Stimulated activated CD4-positive, alpha-beta T cell treated with anti-CD3 and anti-CD28 coated beads, Interleukin-1b, Interleukin-23, amount 100 ng/mL, for 48 hours (primary cell): ENCODE results near the gene CLCN3.
A peak's percentile ranks its signal among the peaks of the same experiment; 100 is the strongest.
"Not testable (repeated sequence)": the region's sequence is repeated elsewhere in the genome, so short reads cannot be mapped to it uniquely, and the experiment has no call there.

Experiments used
- DNase-seq: peaks from one replicate; pipeline ENCODE4 v3.0.0-alpha.2; 2020

Gene CLCN3

DNA sequence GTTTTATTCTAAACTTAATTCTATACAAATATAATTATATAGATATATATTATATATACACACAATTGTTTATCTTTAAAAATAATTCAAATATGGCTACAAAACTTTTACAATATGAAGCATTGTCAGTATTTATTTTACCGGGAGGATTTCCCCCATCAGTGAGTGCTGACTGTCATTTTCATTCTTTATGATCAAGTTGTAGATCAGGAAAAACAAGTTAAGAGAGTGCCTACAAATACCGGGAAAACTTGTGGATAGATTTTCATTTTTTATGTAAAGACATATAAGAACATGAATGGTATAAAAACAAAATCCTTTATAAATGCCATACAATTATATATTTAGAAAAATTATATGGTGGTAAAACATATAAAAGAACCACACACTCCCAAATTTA, 37.8 kb downstream of the CLCN3 start:
- no peak for DNase-seq

DNA sequence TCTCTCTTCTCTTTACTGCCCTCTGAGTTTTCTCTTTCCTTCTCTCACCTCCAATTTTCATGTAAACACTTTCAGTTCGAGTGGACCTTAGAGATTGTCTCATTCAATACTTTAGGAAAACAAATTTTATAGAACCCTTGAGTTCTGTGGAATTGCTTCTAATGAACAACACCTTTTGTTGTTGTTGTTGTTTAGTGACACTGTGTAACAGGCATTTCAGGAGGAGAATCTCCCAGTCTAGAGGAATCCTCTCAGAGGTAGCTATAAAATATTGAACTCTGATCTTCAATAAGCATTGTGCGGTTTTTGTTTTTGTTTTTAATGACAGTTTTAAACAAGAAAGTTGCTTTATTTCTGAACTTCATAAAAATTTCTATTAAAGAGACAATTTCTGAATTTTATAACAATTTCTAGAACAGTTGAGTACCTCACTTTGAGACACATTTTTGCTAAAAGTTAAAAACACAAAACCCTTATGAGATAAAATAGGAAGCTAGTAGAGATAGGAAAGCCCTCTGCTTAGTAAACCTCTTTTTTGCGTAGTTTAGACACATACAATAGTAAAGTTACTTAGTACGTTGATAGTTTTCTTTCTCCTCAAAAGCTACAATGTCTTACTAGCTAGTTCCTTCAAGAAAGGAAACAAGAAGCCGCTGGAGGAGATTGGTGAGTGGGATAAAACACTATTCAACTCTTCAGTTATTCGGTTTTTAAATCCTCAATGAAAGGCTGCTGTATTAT, 38.8 kb downstream of the CLCN3 start:
- DNase-seq: no peak

DNA sequence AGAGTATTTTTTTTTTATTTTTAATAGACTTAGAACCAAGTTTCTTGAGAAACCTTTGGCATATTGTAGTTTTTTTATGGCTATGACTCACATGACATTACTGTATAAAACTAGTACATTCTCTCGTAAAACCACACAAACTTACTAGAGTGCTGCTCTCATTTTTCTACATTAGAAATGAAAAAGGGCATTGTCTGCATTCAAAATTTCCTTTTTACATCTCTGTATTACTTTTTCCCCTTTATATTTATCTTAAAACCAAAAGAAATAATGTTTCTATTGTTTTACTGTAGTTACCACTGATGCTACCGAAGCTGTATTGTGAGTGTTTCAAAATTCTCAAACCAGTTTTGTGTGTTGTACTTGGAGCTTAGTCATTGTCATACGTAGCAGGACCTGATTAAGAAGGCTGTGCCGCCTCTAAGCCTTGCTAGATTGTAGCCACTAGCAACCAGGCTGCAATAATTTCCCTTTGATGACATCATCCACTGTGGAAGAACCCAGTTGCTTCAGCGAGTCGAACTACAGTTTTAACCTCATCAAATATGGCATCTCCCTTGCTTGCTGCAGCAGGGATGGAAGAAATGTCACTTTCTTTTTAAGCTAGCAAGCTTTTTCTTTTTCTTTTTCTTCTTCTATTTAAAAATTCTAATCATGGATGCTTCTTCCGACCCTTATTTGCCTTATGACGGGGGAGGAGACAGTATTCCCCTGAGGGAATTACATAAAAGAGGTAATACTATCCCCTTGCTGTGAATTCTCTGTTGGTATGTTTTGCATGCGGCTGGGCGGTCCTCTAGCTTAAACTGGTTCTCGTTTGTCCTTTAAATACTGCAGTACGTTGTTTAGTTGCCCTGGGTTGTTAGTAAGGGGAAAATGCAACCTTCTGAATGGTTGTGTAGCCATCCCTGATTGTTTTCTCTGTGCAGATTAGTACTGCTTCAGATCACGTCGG, 39.6 kb downstream of the CLCN3 start:
- peak; percentile 81 for DNase-seq

DNA sequence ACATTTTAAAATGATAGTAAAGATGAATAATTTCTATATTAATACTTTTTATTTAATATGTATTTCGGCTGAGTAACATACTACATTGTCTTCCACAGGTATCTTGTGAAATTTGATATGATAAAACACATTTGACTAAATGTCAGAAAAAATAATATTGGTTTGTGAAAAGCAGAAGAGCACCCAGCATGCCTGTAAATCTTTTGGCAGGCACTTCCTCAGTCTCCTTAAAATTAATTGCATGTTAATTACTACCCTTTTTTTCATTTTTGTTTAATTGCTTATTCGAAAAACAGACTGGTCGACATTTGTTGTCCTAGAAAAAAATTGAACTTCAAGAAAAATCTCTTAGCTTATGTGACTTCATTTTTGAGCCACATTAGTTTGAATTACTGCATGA, 40.6 kb downstream of the CLCN3 start:
- DNase-seq: no peak

DNA sequence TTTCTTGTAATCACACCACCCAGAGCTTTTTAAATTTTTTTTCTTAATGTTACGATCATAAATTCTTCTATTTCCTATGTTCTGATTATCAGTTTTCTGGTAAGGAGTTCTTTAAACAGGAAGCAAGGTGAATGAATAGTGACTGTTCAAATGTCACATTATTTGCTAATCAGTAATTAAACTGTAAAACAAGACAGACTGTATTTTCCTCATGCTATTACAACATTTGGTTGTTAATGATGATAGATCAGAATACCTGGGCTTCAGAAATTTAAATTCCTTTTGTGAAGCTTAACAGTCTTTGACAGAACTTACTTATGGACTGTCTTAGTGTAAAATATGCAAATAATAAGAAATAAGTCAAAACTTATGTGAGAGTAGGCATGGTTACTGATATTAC, 41.4 kb downstream of the CLCN3 start:
- no peak for DNase-seq

DNA sequence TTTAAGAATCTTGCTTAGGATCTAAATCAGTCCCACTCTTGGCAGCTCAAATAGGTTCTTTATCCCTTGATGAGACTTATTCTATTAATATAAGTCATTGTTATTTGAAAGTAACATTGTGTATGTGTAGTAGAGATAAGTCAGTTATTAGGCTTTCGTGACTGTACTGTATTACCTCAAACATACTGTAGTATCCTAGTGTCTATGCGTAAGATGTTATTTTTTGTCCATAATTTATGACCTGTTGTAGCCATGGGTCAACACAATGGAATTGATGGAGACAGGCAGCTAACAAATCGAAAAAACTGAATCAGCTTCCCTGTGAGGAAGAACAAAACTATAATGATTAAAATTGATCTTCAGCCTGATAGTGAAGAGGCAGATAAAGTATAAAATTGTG, 41.8 kb downstream of the CLCN3 start:
- DNase-seq: no peak

DNA sequence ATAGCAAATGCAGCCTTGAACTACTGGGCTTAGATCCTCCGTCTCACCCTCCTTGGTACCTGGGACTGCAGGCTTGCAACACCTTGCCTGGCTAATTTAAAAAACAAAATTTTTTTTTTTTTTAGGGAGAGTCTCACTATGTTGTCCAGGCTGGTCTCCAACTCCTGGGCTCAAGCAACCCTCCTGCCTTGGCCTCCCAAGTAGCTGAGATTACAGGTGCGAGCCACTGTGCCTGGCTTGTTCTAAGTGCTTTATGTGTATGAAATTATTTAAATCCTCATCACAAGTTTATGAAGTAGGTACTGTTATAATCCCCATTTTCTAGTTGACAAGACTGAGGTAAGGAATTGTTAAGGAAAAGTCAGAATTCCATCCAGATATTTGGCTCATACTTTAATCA, 43.0 kb downstream of the CLCN3 start:
- no peak for DNase-seq

DNA sequence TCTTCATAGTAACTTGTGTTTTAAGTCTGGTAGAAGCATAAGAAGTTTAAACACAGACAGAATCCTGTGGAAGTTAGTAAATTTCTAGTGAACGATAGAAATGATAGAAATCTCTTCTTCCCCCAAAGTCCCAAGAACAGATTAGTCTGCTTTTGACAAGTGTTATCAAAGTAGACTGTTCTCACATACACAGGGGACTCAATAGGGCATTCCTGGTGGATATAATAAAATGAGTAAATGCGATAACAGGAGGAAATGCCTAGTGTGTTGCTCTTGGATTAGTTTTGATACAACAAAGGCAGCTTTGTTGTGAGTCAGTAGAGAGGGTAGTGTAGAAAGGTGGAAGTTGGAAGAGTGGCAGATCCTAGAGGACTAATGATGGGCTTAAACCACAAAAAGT, 43.5 kb downstream of the CLCN3 start:
- DNase-seq: no peak

DNA sequence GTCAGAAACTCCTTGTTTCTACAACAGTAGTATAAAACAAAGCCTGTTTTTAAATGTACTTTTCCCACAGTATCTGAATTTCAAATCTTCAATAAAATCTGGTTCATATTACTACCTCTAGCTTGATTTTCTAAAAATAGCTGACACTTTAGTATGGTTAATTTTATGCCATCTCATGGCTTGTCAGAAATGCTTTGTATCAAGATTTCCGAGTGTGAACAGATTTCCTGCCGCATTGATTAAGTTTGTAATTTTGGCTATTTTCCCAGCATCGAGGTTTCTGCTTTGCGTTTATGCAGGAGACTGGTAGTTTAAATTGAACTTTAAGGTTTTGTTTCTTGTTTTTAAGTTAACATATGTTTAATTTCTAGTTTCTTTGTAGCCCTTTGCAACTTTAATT, 44.2 kb downstream of the CLCN3 start:
- DNase-seq: no peak

DNA sequence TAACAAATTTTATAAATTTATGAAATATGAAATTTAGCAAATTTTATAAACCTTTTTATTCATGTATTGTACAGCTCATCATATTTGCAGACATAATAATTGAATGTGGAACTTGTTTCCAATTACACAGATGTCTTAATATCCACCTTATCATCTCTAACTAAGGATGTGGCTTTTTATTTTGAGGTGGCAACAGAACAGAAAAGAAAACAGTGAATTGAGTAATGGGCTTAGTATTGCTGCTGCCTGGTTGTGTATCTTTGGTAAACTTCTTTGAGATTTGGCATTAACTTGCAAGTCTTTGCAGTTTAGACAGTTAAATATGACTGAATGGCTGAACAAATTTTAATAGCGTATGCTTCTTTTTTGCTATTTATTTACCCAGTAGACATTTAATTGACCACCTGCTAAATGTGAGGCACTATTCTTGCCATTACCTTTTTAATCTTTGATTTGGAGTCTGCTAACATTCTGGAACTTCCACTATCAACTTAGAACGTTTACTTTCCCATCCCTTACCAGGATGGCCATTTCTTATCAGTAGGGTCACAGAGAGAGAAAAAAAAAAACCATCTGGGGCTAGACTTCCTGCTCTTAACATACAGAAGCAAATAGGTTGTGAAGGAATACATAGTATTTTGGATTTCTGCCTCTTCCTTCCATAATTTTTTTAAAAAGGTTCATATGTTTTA, 44.8 kb downstream of the CLCN3 start:
- DNase-seq: no peak

DNA sequence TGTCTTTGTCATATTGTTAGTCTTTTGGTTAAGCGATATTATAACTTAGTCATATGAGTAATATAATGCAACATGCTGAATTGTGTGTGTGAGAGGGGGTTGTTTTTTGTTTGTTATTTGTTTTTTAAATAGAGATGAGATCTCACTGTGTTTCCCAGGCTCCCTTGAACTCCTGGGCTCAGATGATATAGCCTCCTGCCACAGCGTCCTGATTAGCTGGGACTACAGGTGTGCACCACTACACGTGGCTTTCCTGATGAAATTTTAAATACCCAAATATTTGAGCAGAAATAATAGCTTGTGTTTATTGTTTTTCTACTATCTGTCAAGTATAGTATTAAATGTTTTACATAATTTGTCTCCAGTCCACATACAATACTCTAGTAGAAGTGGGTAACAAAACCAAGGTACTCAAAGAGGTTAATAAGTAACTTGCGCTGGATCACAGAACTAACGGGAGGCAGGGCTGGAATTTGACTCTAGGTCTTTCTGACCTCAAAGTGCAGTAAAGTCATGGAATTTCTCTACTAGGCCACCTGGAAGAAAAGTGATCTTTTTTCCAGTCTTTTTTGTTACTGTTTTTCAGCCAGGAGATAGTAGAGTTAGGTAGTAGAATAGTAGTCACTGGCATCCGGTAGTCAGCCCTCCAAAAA, 47.8 kb downstream of the CLCN3 start:
- no peak for DNase-seq

DNA sequence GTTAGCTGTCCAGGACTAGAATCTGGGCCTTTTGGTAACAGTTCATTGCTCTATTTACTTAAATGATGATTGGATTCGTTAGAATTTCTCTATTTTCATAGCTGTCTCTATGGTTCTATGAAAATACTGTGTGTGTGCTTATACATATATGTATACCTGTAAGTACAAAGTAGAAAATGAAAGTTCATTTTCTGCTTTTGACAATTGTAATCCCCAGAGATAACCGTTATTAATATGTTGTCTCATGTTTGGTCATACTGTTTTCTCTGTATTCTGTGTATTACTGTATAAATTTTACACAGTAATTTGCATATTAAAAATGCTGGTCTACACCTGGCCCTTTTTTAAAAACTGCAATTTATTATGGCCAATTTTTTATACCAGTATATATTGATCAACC, 55.4 kb downstream of the CLCN3 start:
- DNase-seq: no peak

DNA sequence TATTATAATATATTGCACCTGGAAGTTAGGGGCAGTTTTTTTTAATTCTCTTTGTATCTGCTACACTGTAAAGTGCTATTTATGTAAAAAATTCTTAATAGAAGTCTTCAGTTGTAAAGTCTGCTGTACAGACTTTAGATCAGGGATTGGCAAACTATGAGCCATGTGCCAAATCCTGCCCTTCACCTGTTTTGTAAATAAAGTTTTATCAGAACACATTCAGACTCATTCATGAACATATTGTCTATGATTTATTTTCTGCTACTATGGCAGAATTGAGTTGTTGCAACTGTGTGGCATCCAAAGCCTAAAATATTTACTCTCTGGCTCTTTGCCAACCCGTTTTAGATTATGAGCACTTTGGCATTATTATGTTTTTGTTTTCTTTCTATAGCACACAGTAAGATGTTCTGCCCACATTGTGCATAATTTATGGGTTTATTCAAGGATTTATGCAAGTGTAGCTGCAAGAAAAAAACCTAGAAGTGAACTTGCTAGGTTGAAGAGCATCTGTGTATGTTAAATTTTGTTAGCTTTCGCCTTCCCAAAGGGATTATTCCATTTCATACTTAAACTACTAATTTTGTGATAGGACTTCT, 56.9 kb downstream of the CLCN3 start:
- DNase-seq: no peak

DNA sequence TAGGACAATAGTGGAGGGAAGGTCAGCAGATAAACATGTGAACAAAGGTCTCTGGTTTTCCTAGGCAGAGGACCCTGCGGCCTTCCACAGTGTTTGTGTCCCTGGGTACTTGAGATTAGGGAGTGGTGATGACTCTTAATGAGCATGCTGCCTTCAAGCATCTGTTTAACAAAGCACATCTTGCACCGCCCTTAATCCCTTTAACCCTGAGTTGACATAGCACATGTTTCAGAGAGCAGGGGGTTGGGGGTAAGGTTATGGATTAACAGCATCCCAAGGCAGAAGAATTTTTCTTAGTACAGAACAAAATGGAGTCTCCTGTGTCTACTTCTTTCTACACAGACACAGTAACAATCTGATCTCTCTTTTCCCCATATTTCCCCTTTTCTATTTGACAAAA, 58.1 kb downstream of the CLCN3 start:
- DNase-seq: not testable (repeated sequence)

DNA sequence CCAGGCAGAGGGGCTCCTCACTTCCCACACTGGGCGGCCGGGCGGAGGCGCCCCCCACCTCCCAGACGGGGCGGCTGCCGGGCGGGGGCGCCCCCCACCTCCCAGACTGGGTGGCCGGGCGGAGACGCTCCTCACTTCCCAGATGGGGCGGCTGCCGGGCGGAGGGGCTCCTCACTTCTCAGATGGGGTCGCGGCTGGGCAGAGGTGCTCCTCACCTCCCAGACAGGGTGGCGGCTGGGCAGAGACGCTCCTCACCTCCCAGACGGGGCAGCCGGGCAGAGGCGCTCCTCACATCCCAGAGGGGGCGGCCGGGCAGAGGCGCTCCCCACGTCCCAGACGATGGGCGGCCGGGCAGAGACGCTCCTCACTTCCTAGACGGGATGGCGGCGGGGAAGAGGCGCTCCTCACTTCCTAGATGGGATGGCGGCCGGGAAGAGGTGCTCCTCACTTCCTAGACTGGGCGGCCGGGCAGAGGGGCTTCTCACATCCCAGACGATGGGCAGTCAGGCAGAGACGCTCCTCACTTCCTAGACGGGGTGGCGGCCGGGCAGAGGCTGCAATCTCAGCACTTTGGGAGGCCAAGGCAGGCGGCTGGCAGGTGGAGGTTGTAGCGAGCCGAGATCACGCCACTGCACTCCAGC, 58.7 kb downstream of the CLCN3 start:
- DNase-seq: not testable (repeated sequence)

DNA sequence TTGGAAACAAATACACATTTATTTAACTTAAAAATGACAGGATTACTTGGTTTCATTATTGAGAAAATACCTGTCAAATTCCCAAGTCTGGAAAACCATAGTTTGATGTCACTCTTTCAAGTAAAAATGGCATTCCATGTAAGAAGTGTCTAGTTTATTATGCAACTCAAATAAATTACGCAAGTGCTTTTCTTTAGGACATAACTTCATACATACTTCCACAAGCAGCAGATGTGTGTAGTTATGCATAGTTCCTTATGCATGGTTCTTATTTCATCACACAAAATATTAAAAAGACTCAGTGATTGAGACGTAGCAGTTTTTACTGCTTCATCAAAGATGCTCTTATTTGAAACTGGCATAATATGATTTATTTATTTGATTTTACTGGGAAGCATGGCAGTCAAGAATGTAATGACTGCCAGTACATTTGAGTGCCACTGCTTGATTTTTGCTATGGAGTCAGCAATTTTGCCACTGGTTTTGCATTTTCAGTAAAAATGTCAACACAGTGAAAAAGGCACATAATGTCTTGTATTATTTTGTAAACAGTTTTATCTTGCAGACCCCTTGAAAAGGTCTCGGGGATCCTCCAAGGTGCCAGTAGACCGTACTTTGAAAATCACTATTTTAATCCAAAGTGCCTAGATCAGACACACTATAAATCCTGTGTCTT, 62.1 kb downstream of the CLCN3 start:
- no peak for DNase-seq

DNA sequence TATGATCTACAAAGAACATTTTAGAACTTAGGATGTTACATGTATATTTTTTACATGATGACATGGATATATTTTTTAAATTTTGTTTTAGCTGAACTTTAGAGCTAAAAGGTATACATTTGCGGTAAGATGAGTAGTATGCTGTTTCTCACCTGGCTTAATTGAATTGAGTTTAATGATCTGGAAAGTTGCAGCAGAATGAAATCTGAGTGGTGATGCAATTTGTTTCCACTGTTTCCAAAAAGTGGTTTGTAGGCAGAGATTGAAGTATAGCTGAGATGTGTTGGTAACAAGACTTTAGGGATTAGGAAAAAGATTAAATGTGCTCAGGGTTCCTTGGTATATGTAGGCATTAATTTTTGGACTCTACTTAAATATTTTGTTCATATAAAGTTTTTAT, 69.3 kb downstream of the CLCN3 start:
- no peak for DNase-seq

DNA sequence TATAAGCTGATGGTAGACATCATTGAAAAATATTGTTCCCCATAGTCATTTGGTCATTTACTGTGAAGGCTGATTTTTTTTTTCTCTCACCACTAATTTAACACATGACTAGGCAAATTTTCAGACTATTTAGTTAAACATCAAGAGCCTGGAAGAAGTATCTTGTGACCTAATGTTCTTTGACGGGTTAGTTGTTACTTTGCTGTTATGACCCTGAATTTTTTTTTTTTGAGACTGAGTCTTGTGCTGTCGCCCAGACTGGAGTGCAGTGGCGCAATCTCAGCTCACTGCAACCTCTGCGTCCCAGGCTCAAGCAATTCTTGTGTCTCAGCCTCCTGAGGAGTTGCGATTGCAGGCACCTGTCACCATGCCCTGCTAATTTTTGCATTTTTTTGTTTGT, 70.4 kb downstream of the CLCN3 start:
- DNase-seq: no peak

DNA sequence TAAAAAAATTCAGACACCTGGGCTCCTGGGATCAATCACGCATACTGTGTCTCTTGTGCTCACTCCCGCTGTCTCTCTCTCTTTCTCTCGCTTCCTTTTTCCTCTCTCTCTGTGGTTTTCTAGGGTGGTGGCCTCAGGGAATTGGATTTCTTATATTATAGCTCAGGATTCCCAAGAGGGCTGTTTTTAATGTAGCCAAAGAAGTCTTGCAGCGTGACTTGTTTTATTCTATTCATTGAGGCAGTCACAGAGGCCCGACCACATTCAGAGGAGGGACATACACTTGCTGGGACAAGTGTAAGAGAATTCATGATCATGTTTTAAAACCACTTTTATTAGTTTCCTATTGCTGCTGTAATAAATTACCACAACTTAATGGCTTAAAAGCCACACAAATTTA, 78.0 kb downstream of the CLCN3 start:
- no peak for DNase-seq

DNA sequence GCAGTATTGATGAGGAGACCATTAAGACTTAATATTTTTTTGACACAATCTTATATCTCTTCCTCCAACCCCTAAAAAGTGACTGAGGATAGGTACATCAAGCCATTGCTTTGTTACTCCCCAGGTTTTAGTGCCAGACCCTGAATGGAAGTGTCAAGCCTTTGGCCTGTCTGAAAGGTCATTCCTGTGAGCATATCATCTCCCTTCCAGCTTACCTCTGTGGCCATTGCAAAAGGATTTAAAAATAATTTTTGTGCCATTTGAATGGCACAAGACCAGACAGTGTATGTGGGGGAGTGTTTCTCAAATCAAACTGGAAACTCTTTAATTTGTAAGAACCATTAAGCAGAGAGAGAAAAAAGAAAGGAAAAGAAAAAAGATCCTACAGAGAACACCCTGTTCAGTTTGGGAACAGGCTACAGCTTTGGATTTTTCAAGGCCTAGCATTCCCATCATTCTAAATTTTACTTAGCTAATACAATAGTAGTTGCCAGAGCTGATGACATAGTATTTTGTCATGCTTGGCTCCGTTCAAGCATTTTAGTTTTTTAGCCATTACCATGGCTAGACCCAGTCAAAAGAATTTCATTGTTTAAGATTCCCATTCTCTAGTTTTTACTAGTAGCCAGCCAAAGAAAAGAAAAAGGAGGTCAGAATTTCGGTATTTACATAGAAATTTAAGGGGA, 87.7 kb downstream of the CLCN3 start:
- no peak for DNase-seq

DNA sequence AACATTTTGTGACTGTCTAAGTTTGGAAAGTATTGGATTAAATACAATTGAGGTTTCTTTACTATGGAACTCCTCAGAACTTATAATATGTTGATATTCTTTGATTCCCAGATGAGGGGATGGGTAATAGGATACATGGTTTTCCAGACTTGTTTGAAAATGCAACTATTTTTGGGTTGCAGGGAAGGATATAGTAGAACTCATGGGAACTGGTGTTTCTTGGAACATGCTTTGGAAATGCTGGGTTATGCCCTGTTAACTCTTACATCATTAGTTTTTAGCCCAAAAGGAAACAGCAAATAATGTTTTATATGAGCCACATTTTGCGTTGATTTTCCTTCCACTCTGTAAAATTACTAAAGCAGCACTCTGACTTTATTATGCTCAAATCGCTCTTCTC, 95.4 kb downstream of the CLCN3 start:
- DNase-seq: no peak
